EL (cell line): ENCODE results near the gene FLT1.
A peak's percentile ranks its signal among the peaks of the same experiment; 100 is the strongest.

Experiments
- DNase-seq: peaks from one replicate; pipeline ENCODE4 v3.0.0-alpha.2; 2016

Gene FLT1

GRCh38 chr13:28424541-28424940 lies 70.4 kb downstream of the FLT1 start:
- DNase-seq, result no peak

GRCh38 chr13:28423010-28423409 lies 71.9 kb downstream of the FLT1 start:
- no peak for DNase-seq

- no peak for DNase-seq
Observed at GRCh38 chr13:28421676-28422410, 73.1 kb downstream of the FLT1 start.

- no peak for DNase-seq
Observed at GRCh38 chr13:28420704-28421103, 74.2 kb downstream of the FLT1 start.

GRCh38 chr13:28415994-28416421 lies 78.9 kb downstream of the FLT1 start:
- DNase-seq, result no peak

GRCh38 chr13:28413999-28414398 lies 80.9 kb downstream of the FLT1 start:
- no peak for DNase-seq

GRCh38 chr13:28412981-28413380 lies 81.9 kb downstream of the FLT1 start:
- DNase-seq, result no peak

GRCh38 chr13:28411831-28412353 lies 83.0 kb downstream of the FLT1 start:
- DNase-seq, result no peak

GRCh38 chr13:28410096-28410495 lies 84.8 kb downstream of the FLT1 start:
- no peak for DNase-seq

- DNase-seq, result no peak
Observed at GRCh38 chr13:28409648-28410047, 85.3 kb downstream of the FLT1 start.

GRCh38 chr13:28408863-28409262 lies 86.1 kb downstream of the FLT1 start:
- no peak for DNase-seq

- DNase-seq, result no peak
Observed at GRCh38 chr13:28408235-28408848, 86.6 kb downstream of the FLT1 start.

GRCh38 chr13:28406733-28407266 lies 88.1 kb downstream of the FLT1 start:
- DNase-seq, result no peak

GRCh38 chr13:28402057-28402381 lies 92.9 kb downstream of the FLT1 start:
- no peak for DNase-seq

- peak; percentile 76 for DNase-seq
Observed at GRCh38 chr13:28401303-28402056, 93.4 kb downstream of the FLT1 start.

GRCh38 chr13:28396053-28396452 lies 98.9 kb downstream of the FLT1 start:
- DNase-seq, result no peak

GRCh38 chr13:28394422-28394821 lies 100.5 kb downstream of the FLT1 start:
- peak; percentile 48 for DNase-seq

GRCh38 chr13:28392896-28393505 lies 101.9 kb downstream of the FLT1 start:
- DNase-seq, result no peak

GRCh38 chr13:28392428-28392827 lies 102.5 kb downstream of the FLT1 start:
- no peak for DNase-seq

GRCh38 chr13:28387740-28388501 lies 107.0 kb downstream of the FLT1 start:
- peak; percentile 34 for DNase-seq

- DNase-seq, result no peak
Observed at GRCh38 chr13:28385362-28385761, 109.6 kb downstream of the FLT1 start.

- no peak for DNase-seq
Observed at GRCh38 chr13:28384789-28385188, 110.1 kb downstream of the FLT1 start.
